Measurements from ENCODE around the gene DEFB129. TPM values are rescaled to one million over a fixed set of nuclear protein-coding genes. Genes with fewer than 3 reads are reported as not detected.

DEFB129 gene
- total and polyA plus RNA-seq, 10 of the 15 experiments (the other 5 are each of a cell fraction or from before 2014, with no cell fraction given): not detected

DNA sequence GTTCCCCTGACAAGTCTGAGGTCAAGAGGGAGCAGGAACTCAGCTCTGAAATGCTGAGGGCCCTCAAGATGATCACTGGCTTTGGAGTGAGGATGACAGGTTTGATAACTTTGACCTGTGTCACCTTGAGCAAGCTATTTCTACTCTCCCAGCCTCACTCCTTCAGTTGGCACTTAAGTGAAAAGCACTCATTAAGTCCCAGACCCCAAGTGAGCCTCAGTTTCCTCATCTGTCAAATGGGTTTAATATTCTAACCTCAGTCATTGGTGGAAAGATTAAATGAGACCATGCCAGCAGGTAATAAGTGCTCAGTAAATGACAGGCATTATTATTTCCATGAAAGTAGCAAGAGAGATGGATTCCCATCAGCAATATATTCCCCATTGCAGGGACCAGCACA lies 44.5 kb downstream of the DEFB129 start:
- Histone ChIP-seq H3K36me3 (ENCODE audit: control insufficient read depth in 2 of 2, insufficient read depth in 2 of 2, low read length in 1 of 2) (peaks cover under 1 to 3% of the 10 kb centered on the region in 2 experiments; a peak in 1 of 4 replicates), H3K27ac (ENCODE audit: control insufficient read depth, insufficient read depth) (no peak overlapping the region), H3K4me3 (no peak overlapping the region), H3K79me2 (ENCODE audit: control insufficient read depth, insufficient read depth, low read length) (no peaks in the 10 kb centered on the region), H3K9ac (ENCODE audit: control insufficient read depth, insufficient read depth, low read length) (no peak overlapping the region), H3K27me3 (replicated peaks in 1 of 2; ENCODE audit: control insufficient read depth in 2 of 2, insufficient read depth in 2 of 2, low read length in 1 of 2) (no peaks in the 10 kb centered on the region), H3K4me1 (ENCODE audit: control insufficient read depth, insufficient read depth, low read length) (no peaks in the 10 kb centered on the region), H2AFZ (ENCODE audit: control insufficient read depth, low read depth, low read length) (no peak overlapping the region), H3K9me3 (replicated peaks; ENCODE audit: control insufficient read depth, insufficient read depth, low read length) (no peaks in the 10 kb centered on the region), H3K4me2 (ENCODE audit: control insufficient read depth, insufficient read depth) (no peak overlapping the region), H4K20me1 (ENCODE audit: control insufficient read depth, insufficient read depth) (no peaks in the 10 kb centered on the region)
- FAIRE-seq (no peak), ATAC-seq (no peak), DNase-seq (ENCODE audit: low read depth, low spot score) (no peak)
- in situ Hi-C loops (cut with MboI): no loop called here
- ChIA-PET SMC1A (ENCODE audit: uncharacterized antibody, unreplicated experiment) (no interaction called here), CTCF (interaction anchor here (5.6 kb wide), 1 partner anchor 59 kb away, joined by 32 read pairs; no protein-coding TSS in a partner anchor), POLR2A (no interaction called here), RAD21 (ENCODE audit: unreplicated experiment) (interaction anchor here (1.1 kb wide), 1 partner anchor 59 kb away, joined by 4 read pairs; no protein-coding TSS in a partner anchor)
- TF ChIP-seq, protein P1, sequence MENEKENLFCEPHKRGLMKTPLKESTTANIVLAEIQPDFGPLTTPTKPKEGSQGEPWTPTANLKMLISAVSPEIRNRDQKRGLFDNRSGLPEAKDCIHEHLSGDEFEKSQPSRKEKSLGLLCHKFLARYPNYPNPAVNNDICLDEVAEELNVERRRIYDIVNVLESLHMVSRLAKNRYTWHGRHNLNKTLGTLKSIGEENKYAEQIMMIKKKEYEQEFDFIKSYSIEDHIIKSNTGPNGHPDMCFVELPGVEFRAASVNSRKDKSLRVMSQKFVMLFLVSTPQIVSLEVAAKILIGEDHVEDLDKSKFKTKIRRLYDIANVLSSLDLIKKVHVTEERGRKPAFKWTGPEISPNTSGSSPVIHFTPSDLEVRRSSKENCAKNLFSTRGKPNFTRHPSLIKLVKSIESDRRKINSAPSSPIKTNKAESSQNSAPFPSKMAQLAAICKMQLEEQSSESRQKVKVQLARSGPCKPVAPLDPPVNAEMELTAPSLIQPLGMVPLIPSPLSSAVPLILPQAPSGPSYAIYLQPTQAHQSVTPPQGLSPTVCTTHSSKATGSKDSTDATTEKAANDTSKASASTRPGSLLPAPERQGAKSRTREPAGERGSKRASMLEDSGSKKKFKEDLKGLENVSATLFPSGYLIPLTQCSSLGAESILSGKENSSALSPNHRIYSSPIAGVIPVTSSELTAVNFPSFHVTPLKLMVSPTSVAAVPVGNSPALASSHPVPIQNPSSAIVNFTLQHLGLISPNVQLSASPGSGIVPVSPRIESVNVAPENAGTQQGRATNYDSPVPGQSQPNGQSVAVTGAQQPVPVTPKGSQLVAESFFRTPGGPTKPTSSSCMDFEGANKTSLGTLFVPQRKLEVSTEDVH (IDR thresholded peaks at IDR 0.05; ENCODE audit: low read depth, partially characterized antibody): no peak
- TF ChIP-seq BCL11A (IDR thresholded peaks at IDR 0.05; ENCODE audit: low read depth, low read length) (no peak), SRF (IDR thresholded peaks at IDR 0.05; ENCODE audit: low read depth in 2 of 2, low read length in 2 of 2) (no peak), HDAC6 (IDR thresholded peaks at IDR 0.05; ENCODE audit: unreplicated experiment) (no peak), SIX5 (IDR thresholded peaks at IDR 0.05; ENCODE audit: low read depth, low read length, severe bottlenecking) (no peak), IRF4 (IDR thresholded peaks at IDR 0.05; ENCODE audit: low read depth, low read length) (no peak), SIN3A (IDR thresholded peaks at IDR 0.05; ENCODE audit: low read depth, low read length) (no peak), LARP7 (IDR thresholded peaks at IDR 0.05) (no peak), CBX5 (IDR thresholded peaks at IDR 0.05; ENCODE audit: low read depth) (no peak), FOXM1 (IDR thresholded peaks at IDR 0.05; ENCODE audit: low read depth, low read length) (no peak), ESRRA (IDR thresholded peaks at IDR 0.05; ENCODE audit: low read length) (no peak)
- TF ChIP-seq, protein P2, sequence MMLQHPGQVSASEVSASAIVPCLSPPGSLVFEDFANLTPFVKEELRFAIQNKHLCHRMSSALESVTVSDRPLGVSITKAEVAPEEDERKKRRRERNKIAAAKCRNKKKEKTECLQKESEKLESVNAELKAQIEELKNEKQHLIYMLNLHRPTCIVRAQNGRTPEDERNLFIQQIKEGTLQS (IDR thresholded peaks at IDR 0.05; ENCODE audit: borderline replicate concordance, extremely low read depth, low read depth, low read length): no peak
- TF ChIP-seq, protein P3, sequence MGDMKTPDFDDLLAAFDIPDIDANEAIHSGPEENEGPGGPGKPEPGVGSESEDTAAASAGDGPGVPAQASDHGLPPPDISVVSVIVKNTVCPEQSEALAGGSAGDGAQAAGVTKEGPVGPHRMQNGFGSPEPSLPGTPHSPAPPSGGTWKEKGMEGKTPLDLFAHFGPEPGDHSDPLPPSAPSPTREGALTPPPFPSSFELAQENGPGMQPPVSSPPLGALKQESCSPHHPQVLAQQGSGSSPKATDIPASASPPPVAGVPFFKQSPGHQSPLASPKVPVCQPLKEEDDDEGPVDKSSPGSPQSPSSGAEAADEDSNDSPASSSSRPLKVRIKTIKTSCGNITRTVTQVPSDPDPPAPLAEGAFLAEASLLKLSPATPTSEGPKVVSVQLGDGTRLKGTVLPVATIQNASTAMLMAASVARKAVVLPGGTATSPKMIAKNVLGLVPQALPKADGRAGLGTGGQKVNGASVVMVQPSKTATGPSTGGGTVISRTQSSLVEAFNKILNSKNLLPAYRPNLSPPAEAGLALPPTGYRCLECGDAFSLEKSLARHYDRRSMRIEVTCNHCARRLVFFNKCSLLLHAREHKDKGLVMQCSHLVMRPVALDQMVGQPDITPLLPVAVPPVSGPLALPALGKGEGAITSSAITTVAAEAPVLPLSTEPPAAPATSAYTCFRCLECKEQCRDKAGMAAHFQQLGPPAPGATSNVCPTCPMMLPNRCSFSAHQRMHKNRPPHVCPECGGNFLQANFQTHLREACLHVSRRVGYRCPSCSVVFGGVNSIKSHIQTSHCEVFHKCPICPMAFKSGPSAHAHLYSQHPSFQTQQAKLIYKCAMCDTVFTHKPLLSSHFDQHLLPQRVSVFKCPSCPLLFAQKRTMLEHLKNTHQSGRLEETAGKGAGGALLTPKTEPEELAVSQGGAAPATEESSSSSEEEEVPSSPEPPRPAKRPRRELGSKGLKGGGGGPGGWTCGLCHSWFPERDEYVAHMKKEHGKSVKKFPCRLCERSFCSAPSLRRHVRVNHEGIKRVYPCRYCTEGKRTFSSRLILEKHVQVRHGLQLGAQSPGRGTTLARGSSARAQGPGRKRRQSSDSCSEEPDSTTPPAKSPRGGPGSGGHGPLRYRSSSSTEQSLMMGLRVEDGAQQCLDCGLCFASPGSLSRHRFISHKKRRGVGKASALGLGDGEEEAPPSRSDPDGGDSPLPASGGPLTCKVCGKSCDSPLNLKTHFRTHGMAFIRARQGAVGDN (IDR thresholded peaks at IDR 0.05): no peak
- TF ChIP-seq, protein P4, sequence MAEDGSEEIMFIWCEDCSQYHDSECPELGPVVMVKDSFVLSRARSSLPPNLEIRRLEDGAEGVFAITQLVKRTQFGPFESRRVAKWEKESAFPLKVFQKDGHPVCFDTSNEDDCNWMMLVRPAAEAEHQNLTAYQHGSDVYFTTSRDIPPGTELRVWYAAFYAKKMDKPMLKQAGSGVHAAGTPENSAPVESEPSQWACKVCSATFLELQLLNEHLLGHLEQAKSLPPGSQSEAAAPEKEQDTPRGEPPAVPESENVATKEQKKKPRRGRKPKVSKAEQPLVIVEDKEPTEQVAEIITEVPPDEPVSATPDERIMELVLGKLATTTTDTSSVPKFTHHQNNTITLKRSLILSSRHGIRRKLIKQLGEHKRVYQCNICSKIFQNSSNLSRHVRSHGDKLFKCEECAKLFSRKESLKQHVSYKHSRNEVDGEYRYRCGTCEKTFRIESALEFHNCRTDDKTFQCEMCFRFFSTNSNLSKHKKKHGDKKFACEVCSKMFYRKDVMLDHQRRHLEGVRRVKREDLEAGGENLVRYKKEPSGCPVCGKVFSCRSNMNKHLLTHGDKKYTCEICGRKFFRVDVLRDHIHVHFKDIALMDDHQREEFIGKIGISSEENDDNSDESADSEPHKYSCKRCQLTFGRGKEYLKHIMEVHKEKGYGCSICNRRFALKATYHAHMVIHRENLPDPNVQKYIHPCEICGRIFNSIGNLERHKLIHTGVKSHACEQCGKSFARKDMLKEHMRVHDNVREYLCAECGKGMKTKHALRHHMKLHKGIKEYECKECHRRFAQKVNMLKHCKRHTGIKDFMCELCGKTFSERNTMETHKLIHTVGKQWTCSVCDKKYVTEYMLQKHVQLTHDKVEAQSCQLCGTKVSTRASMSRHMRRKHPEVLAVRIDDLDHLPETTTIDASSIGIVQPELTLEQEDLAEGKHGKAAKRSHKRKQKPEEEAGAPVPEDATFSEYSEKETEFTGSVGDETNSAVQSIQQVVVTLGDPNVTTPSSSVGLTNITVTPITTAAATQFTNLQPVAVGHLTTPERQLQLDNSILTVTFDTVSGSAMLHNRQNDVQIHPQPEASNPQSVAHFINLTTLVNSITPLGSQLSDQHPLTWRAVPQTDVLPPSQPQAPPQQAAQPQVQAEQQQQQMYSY (CRISPR knock-in tag; IDR thresholded peaks at IDR 0.05): no peak
- intact Hi-C loops (cut with micrococcal nuclease; ENCODE audit: unreplicated experiment): no loop called here
- BruUV-seq (replicated peaks): no TSS peak

Measured in GM12878 (cell line).